ENCODE data around the gene HLA-DPA1.
"Not testable (repeated sequence)": the region's sequence is repeated elsewhere in the genome, so short reads cannot be mapped to it uniquely, and the experiment has no call there.

DNA sequence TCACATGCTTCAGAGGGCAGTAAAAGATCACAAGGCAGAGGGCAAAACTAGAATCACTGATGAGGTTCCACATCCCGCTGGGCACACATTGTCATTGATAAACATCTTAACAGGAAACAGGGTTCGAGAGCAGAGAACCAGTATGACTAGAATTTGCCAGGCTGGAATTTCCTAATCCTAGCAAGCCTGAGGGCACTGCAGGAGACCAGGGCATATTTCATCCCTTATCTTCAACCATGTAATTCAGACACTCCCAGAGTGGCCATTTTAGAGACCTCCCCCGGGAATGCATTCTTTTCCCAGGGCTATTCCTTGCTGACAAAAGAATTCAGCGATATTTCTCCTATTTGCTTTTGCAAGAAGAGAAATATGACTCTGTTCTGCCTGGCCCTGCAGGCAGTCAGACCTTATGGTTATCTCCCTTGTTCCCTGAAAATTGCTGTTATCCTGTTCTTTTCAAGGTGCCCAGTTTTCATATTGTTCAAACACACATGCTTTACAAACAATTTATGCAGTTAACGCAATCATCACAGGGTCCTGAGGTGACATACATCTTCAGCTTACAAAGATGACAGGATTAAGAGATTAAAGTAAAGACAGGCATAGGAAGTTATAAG lies 27.8 kb upstream of the HLA-DPA1 start:
- TF ChIP-seq, protein P1, sequence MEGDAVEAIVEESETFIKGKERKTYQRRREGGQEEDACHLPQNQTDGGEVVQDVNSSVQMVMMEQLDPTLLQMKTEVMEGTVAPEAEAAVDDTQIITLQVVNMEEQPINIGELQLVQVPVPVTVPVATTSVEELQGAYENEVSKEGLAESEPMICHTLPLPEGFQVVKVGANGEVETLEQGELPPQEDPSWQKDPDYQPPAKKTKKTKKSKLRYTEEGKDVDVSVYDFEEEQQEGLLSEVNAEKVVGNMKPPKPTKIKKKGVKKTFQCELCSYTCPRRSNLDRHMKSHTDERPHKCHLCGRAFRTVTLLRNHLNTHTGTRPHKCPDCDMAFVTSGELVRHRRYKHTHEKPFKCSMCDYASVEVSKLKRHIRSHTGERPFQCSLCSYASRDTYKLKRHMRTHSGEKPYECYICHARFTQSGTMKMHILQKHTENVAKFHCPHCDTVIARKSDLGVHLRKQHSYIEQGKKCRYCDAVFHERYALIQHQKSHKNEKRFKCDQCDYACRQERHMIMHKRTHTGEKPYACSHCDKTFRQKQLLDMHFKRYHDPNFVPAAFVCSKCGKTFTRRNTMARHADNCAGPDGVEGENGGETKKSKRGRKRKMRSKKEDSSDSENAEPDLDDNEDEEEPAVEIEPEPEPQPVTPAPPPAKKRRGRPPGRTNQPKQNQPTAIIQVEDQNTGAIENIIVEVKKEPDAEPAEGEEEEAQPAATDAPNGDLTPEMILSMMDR (conservative IDR thresholded peaks at IDR 0.05; ENCODE audit: low read length), result not testable (repeated sequence)
- not testable (repeated sequence) for TF ChIP-seq EZH2phosphoT487 (IDR thresholded peaks at IDR 0.05; ENCODE audit: borderline replicate concordance)
